GM23248 (cell line): ENCODE measurements around the gene KRTAP10-3.

Experiments
- EZH2 ChIP-seq: fragments of 200-600 bp; sonication (generic); IDR thresholded peaks from 2 replicates; pipeline ENCODE4 v1.6.1; 2018; ENCODE audit warnings: antibody characterized with exemption, mild to moderate bottlenecking; ENCODE audit not compliant: insufficient read depth, poor library complexity, severe bottlenecking
- EZH2phosphoT487 ChIP-seq: fragments of 200-600 bp; sonication (generic); IDR thresholded peaks from 2 replicates; pipeline ENCODE4 v1.6.1; 2018; ENCODE audit warnings: antibody characterized with exemption, moderate library complexity, mild to moderate bottlenecking, low read depth; ENCODE audit not compliant: insufficient read depth

- TF ChIP-seq EZH2, result no peak
- no peak for TF ChIP-seq EZH2phosphoT487
Observed at GRCh38 chr21:44509539-44509938, 49.1 kb downstream of the KRTAP10-3 start.
